HepG2 (cell line): ENCODE results near the gene HAUS1. TPM values are rescaled to one million over a fixed set of nuclear protein-coding genes. Genes with fewer than 3 reads are reported as not detected.

ENCODE experiments used
- DBP ChIP-seq: sonication (generic); formaldehyde crosslinking; IDR thresholded peaks from 2 replicates; pipeline ENCODE4 v1.4.0; 2020; ENCODE audit warnings: missing genetic modification reagents; ENCODE audit errors: not compliant biosample characterization
- HINFP ChIP-seq: sonication (generic); formaldehyde crosslinking; IDR thresholded peaks from 2 replicates; pipeline ENCODE4 v1.4.0; 2020; ENCODE audit warnings: low read depth, mild to moderate bottlenecking, missing genetic modification reagents
- KLF13 ChIP-seq: sonication (generic); formaldehyde crosslinking; IDR thresholded peaks from 2 replicates; pipeline ENCODE4 v1.4.0; 2020; ENCODE audit warnings: mild to moderate bottlenecking, missing genetic modification reagents
- PAX8 ChIP-seq: sonication (generic); formaldehyde crosslinking; IDR thresholded peaks from 2 replicates; pipeline ENCODE4 v1.8.0; 2022; ENCODE audit warnings: mild to moderate bottlenecking, missing genetic modification reagents, borderline replicate concordance
- PHF20 ChIP-seq: sonication (generic); formaldehyde crosslinking; IDR thresholded peaks from 2 replicates; pipeline ENCODE4 v1.5.0; 2020; ENCODE audit warnings: mild to moderate bottlenecking, missing genetic modification reagents
- RBAK ChIP-seq: sonication (generic); formaldehyde crosslinking; IDR thresholded peaks from 2 replicates; pipeline ENCODE4 v1.5.1; 2020; ENCODE audit warnings: mild to moderate bottlenecking, missing genetic modification reagents
- RBM39 ChIP-seq: fragments of 200-400 bp; formaldehyde crosslinking; IDR thresholded peaks from one replicate; pipeline ENCODE4 v1.6.1; 2018; ENCODE audit warnings: antibody characterized with exemption, mild to moderate bottlenecking, low read depth, low read length; ENCODE audit not compliant: poor library complexity, severe bottlenecking
- SALL1 ChIP-seq: sonication (generic); formaldehyde crosslinking; IDR thresholded peaks from 2 replicates; pipeline ENCODE4 v1.8.0; 2022; ENCODE audit warnings: mild to moderate bottlenecking, missing genetic modification reagents
- SOX6 ChIP-seq, 2 experiments: fragments of 450-650 bp in 1 of 2; sonication (generic) in 1 of 2; formaldehyde crosslinking in 1 of 2; IDR thresholded peaks; 2 replicates each; pipeline versions ENCODE4 v1.4.0 to v1.6.1; 2017 to 2020; ENCODE audit warnings: antibody characterized with exemption in 1 of 2, mild to moderate bottlenecking in 1 of 2, missing genetic modification reagents in 1 of 2
- THAP8 ChIP-seq: sonication (generic); formaldehyde crosslinking; IDR thresholded peaks from 2 replicates; pipeline ENCODE4 v1.5.1; 2020; ENCODE audit warnings: missing genetic modification reagents, mild to moderate bottlenecking, borderline replicate concordance
- U2AF1 ChIP-seq: fragments of 200-400 bp; formaldehyde crosslinking; optimal IDR thresholded peaks from 2 replicates; pipeline ENCODE3; 2017; ENCODE audit warnings: mild to moderate bottlenecking, low read depth, low read length
- XRCC5 ChIP-seq: fragments of 200-400 bp; formaldehyde crosslinking; optimal IDR thresholded peaks from 2 replicates; pipeline ENCODE3; 2017; ENCODE audit warnings: mild to moderate bottlenecking, low read length
- ZFP36L2 ChIP-seq: sonication (generic); formaldehyde crosslinking; IDR thresholded peaks from 2 replicates; pipeline ENCODE4 v1.4.0; 2020; ENCODE audit warnings: missing genetic modification reagents
- ZNF224 ChIP-seq: sonication (generic); formaldehyde crosslinking; IDR thresholded peaks from 2 replicates; pipeline ENCODE4 v1.5.0; 2020; ENCODE audit warnings: mild to moderate bottlenecking, missing genetic modification reagents
- ZNF280D ChIP-seq: sonication (generic); formaldehyde crosslinking; IDR thresholded peaks from 2 replicates; pipeline ENCODE4 v1.5.1; 2020; ENCODE audit warnings: mild to moderate bottlenecking, missing genetic modification reagents
- ZNF30 ChIP-seq: sonication (generic); formaldehyde crosslinking; IDR thresholded peaks from 2 replicates; pipeline ENCODE4 v1.5.0; 2020; ENCODE audit warnings: mild to moderate bottlenecking, missing genetic modification reagents
- ZNF383 ChIP-seq: sonication (generic); formaldehyde crosslinking; IDR thresholded peaks from 2 replicates; pipeline ENCODE4 v1.4.0; 2020; ENCODE audit warnings: missing genetic modification reagents, mild to moderate bottlenecking, borderline replicate concordance
- ZNF569 ChIP-seq: sonication (generic); formaldehyde crosslinking; IDR thresholded peaks from 2 replicates; pipeline ENCODE4 v1.5.0; 2020; ENCODE audit warnings: mild to moderate bottlenecking, missing genetic modification reagents, moderate library complexity, borderline replicate concordance
- ZNF747 ChIP-seq: sonication (generic); formaldehyde crosslinking; IDR thresholded peaks from 2 replicates; pipeline ENCODE4 v1.8.1; 2023; ENCODE audit warnings: missing genetic modification reagents, mild to moderate bottlenecking, borderline replicate concordance
- ZNF776 ChIP-seq: sonication (generic); formaldehyde crosslinking; IDR thresholded peaks from 2 replicates; pipeline ENCODE4 v1.4.0; 2020; ENCODE audit warnings: mild to moderate bottlenecking, missing genetic modification reagents
- polyA plus RNA-seq, 8 experiments: library from polyadenylated mRNA; depleted of rRNA in 3 of 8; stranded (reverse) in 7 of 8; unstranded in 1 of 8; fragments of >200 nt; fragmentation: Illumina TruSeq in 4 of 8; extraction: Trizol in 4 of 8; gene quantifications; 2 replicates each; pipeline versions ENCODE4 v1.2.1 to v1.2.3, GENCODE V29; 2011 to 2016; ENCODE audit warnings: low read depth in 4 of 8, missing spikeins in 1 of 8, mixed read lengths in 1 of 8; ENCODE audit not compliant: insufficient read depth in 1 of 8
- total RNA-seq, 5 experiments: library from RNA; depleted of rRNA; stranded (reverse); fragments of >200 nt; fragmentation: Illumina TruSeq; extraction: Trizol; gene quantifications; 2 replicates each; pipeline ENCODE4 v1.2.3, GENCODE V29; 2016; ENCODE audit warnings: low read depth in 1 of 5
- TF ChIP-seq, protein P1 (sequence below): sonication (generic); formaldehyde crosslinking; conservative IDR thresholded peaks from 2 replicates; pipeline ENCODE4 v1.8.0; 2022; ENCODE audit warnings: low read depth, missing genetic modification reagents
- TF ChIP-seq, protein P2 (sequence below): sonication (generic); formaldehyde crosslinking; IDR thresholded peaks from 2 replicates; pipeline ENCODE4 v1.5.0; 2020; ENCODE audit warnings: missing genetic modification reagents

HAUS1 gene
- total and polyA plus RNA-seq, 2 of the 13 experiments (the other 11 are each of a cell fraction or from before 2014, with no cell fraction given): 20.6 to 59.2 TPM

DNA sequence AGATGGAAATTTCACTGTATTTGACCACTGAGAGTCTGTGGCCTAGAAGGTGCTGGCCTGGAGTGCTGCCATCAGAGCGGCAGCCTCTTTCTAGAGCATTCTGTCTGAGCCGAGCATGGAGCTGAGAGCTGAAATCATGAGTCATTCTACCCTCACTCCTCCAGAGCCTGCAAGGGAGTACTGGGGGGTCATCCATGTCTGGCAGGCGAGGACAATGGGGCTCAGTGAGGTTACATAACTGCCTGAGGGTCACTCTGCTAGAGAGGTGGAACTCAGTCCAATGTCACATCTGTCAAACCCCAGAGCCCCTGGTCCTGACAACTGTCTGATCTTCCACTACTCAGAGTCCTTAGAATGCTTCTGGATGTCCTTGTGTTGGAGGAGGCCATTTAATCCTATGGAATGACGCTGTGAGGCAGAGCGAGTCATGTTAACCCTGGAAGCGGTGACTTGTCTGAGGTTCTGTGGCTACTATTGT lies 65.3 kb downstream of the HAUS1 start (continued):
- TF ChIP-seq HINFP (CRISPR knock-in tag) (no peak), ZNF224 (CRISPR knock-in tag) (no peak), SALL1 (0 out of 2 replicates have a peak, but pooled peaks have one; percentile 25), ZNF569 (CRISPR knock-in tag) (no peak), KLF13 (no peak), PHF20 (CRISPR knock-in tag) (no peak), ZNF280D (no peak), THAP8 (no peak), PAX8 (CRISPR knock-in tag) (no peak), RBAK (CRISPR knock-in tag) (no peak), ZNF776 (CRISPR knock-in tag) (no peak), ZNF30 (no peak), DBP (CRISPR knock-in tag) (no peak), ZNF383 (CRISPR knock-in tag) (no peak), ZNF747 (CRISPR knock-in tag) (no peak), U2AF1 (no peak), XRCC5 (no peak), RBM39 (no peak), ZFP36L2 (no peak), SOX6 (IDR thresholded peaks at IDR 0.05) (no peak), SOX6 (CRISPR knock-in tag; IDR thresholded peaks at IDR 0.05) (peak; percentile 28; the same call in 1 of the 2 replicates)
- TF ChIP-seq, protein P1, sequence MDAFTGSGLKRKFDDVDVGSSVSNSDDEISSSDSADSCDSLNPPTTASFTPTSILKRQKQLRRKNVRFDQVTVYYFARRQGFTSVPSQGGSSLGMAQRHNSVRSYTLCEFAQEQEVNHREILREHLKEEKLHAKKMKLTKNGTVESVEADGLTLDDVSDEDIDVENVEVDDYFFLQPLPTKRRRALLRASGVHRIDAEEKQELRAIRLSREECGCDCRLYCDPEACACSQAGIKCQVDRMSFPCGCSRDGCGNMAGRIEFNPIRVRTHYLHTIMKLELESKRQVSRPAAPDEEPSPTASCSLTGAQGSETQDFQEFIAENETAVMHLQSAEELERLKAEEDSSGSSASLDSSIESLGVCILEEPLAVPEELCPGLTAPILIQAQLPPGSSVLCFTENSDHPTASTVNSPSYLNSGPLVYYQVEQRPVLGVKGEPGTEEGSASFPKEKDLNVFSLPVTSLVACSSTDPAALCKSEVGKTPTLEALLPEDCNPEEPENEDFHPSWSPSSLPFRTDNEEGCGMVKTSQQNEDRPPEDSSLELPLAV (CRISPR knock-in tag): no peak
- TF ChIP-seq, protein P2, sequence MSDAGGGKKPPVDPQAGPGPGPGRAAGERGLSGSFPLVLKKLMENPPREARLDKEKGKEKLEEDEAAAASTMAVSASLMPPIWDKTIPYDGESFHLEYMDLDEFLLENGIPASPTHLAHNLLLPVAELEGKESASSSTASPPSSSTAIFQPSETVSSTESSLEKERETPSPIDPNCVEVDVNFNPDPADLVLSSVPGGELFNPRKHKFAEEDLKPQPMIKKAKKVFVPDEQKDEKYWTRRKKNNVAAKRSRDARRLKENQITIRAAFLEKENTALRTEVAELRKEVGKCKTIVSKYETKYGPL (CRISPR knock-in tag): peak; percentile 70; the same call in 1 of the 2 replicates
